HG03159 (cell line): Measurements from ENCODE around the gene DIO2.
A peak's percentile ranks its signal among the peaks of the same experiment; 100 is the strongest.

Experiments used
- ATAC-seq: cut with Tn5 transposase; IDR thresholded peaks from one replicate; pipeline ENCODE4 v1.9.1; 2021; ENCODE audit warnings: mild to moderate bottlenecking, moderate library complexity; ENCODE audit not compliant: unreplicated experiment

Gene DIO2

GRCh38 chr14:80211153-80212022, at the start of gene DIO2:
Gene DIO2 (minus strand): TSS chr14:80211504. CDS start chr14:80211472, 32 bp downstream.
- ATAC-seq = no peak

- ATAC-seq = no peak
These were observed 49.3 kb upstream of the DIO2 start for GRCh38 chr14:80260645-80261044.

GRCh38 chr14:80239631-80240030, 28.3 kb upstream of the DIO2 start:
- no peak for ATAC-seq

GRCh38 chr14:80237143-80237542, 25.8 kb upstream of the DIO2 start:
- ATAC-seq = no peak

GRCh38 chr14:80233470-80234089, 22.3 kb upstream of the DIO2 start:
- ATAC-seq = no peak

GRCh38 chr14:80231702-80232101, 20.4 kb upstream of the DIO2 start:
- no peak for ATAC-seq

GRCh38 chr14:80223696-80224465, 12.6 kb upstream of the DIO2 start:
- no peak for ATAC-seq

GRCh38 chr14:80216818-80217217, 5.5 kb upstream of the DIO2 start:
- ATAC-seq = no peak

- ATAC-seq = no peak
These were observed 4.7 kb upstream of the DIO2 start for GRCh38 chr14:80215756-80216581.

- ATAC-seq = no peak
These were observed 3.8 kb upstream of the DIO2 start for GRCh38 chr14:80215081-80215480.

GRCh38 chr14:80213602-80214001, 2.3 kb upstream of the DIO2 start:
- peak; percentile 73 for ATAC-seq

GRCh38 chr14:80212023-80212397, 706 bp upstream of the DIO2 start:
- no peak for ATAC-seq

GRCh38 chr14:80208461-80208860, 2.8 kb downstream of the DIO2 start:
- ATAC-seq = no peak

GRCh38 chr14:80206351-80207080, 4.8 kb downstream of the DIO2 start:
- no peak for ATAC-seq

GRCh38 chr14:80202888-80203562, 8.3 kb downstream of the DIO2 start:
- ATAC-seq = peak; percentile 80

- ATAC-seq = no peak
These were observed 11.2 kb downstream of the DIO2 start for GRCh38 chr14:80200093-80200492.

GRCh38 chr14:80188571-80188970, 22.7 kb downstream of the DIO2 start:
- no peak for ATAC-seq

- no peak for ATAC-seq
These were observed 25.0 kb downstream of the DIO2 start for GRCh38 chr14:80186301-80186800.

GRCh38 chr14:80176893-80177292, 34.4 kb downstream of the DIO2 start:
- ATAC-seq = no peak
